Vagina (tissue), 2 donors: ENCODE data around the gene TJP1. TPM values are rescaled to one million over a fixed set of nuclear protein-coding genes. Genes with fewer than 3 reads are reported as not detected.
A peak's percentile ranks its signal among the peaks of the same experiment; 100 is the strongest.
"Not testable (repeated sequence)": the region's sequence is repeated elsewhere in the genome, so short reads cannot be mapped to it uniquely, and the experiment has no call there.

Source experiments
- DNase-seq, 2 donors: peaks; one replicate each; pipeline ENCODE4 v3.0.0-alpha.2; 2017; ENCODE audit errors: extremely low spot score in 2 of 2
- H3K27ac ChIP-seq: fragments of 200-600 bp; sonication (generic); one replicate; pipeline ENCODE4 v1.5.1; 2019
- H3K27me3 ChIP-seq: fragments of 200-600 bp; sonication (generic); one replicate; pipeline ENCODE4 v1.5.1; 2019
- H3K36me3 ChIP-seq, 2 donors: fragments of 200-600 bp; sonication (generic); one replicate each; pipeline ENCODE4 v1.5.1; 2017 to 2019
- H3K4me1 ChIP-seq: fragments of 200-600 bp; sonication (generic); one replicate; pipeline ENCODE4 v1.5.1; 2019
- H3K4me3 ChIP-seq, 2 donors: fragments of 200-600 bp; sonication (generic); 1 replicate in 1 of 2; 2 replicates in 1 of 2; pipeline ENCODE4 v1.5.1; 2016 to 2019
- H3K9me3 ChIP-seq: fragments of 200-600 bp; sonication (generic); one replicate; pipeline ENCODE4 v1.5.1; 2019
- CTCF ChIP-seq, 3 experiments: fragments of 450-650 bp in 2 of 3; fragments of 200-600 bp in 1 of 3; sonication (generic) in 1 of 3; IDR thresholded peaks; one replicate each; pipeline ENCODE4 v1.5.1; 2017 to 2019; ENCODE audit warnings: antibody characterized with exemption in 3 of 3, mild to moderate bottlenecking in 2 of 3, moderate library complexity in 2 of 3
- POLR2A ChIP-seq, 2 donors: fragments of 450-650 bp; IDR thresholded peaks; one replicate each; pipeline ENCODE4 v1.6.1; 2017; ENCODE audit warnings: antibody characterized with exemption in 2 of 2, mild to moderate bottlenecking in 2 of 2, moderate library complexity in 2 of 2
- POLR2AphosphoS5 ChIP-seq, 2 donors: sonication (generic); formaldehyde crosslinking; IDR thresholded peaks; one replicate each; pipeline ENCODE4 v1.9.0; 2017; ENCODE audit warnings: antibody characterized with exemption in 2 of 2, mild to moderate bottlenecking in 2 of 2, low read depth in 1 of 2; ENCODE audit not compliant: insufficient read depth in 1 of 2
- intact Hi-C: fragments of 100-400 bp; cut with DNase I; formaldehyde crosslinking; loops from one replicate; pipeline ENCODE4 v1.15.1; 2023
- small RNA-seq: library from RNA; depleted of rRNA; stranded (forward); fragments of <200 nt; gene quantifications from one replicate; pipeline ENCODE3, GENCODE V24; 2016
- total RNA-seq: library from RNA; depleted of rRNA; stranded (reverse); fragments of >200 nt; gene quantifications from one replicate; pipeline ENCODE4 v1.2.3, GENCODE V29; 2016

Gene TJP1
- total RNA-seq, 1 donor from 2014 or later: 110 TPM

DNA sequence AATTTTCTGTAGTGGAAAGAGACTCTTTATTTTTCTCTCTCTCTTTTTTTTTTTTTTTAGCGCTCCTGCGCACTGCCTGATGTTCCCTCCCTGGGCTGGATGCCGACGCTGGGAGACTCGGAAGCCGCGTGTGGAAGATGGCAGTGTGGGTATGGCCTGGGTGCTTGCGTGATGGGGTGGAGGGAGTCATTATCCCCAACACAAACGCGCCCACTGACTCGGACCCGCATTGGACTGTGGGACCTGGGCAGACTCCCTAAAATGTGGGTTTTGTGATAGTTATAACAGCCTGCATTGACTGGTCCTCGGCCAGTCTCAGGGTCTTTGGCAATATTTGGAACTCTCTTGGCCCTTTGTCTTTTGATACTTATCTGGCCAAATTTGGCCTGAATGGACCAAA, 157.9 kb downstream of the TJP1 start:
- Histone ChIP-seq H3K4me3 (no peak overlapping the region), H3K9me3 (no peaks in the 10 kb centered on the region), H3K27ac (no peak overlapping the region), H3K36me3 (no peaks in the 10 kb centered on the region), H3K4me1 (no peaks in the 10 kb centered on the region), H3K27me3 (no peaks in the 10 kb centered on the region)
- DNase-seq: no peak
- intact Hi-C loops: no loop called here
- TF ChIP-seq CTCF (IDR thresholded peaks at IDR 0.05) (no peak), POLR2AphosphoS5 (IDR thresholded peaks at IDR 0.05; ENCODE audit: insufficient read depth in 1 of 2, low read depth in 1 of 2) (no peak), POLR2A (IDR thresholded peaks at IDR 0.05) (no peak)

GRCh38 chr15:29657476-29657817, 164.8 kb downstream of the TJP1 start:
- H3K36me3 ChIP-seq, H3K27me3 ChIP-seq, H3K4me3 ChIP-seq, intact Hi-C loops, H3K4me1 ChIP-seq, H3K27ac ChIP-seq, DNase-seq, H3K9me3 ChIP-seq: not testable (repeated sequence)

GRCh38 chr15:29656636-29657475, 165.4 kb downstream of the TJP1 start:
- no peaks in the 10 kb centered on the region for H3K9me3 ChIP-seq
- no peaks in the 10 kb centered on the region for H3K27me3 ChIP-seq
- no peaks in the 10 kb centered on the region for H3K4me1 ChIP-seq
- H3K36me3 ChIP-seq: no peaks in the 10 kb centered on the region
- TF ChIP-seq POLR2A (IDR thresholded peaks at IDR 0.05) (no peak), CTCF (IDR thresholded peaks at IDR 0.05) (no peak), POLR2AphosphoS5 (IDR thresholded peaks at IDR 0.05; ENCODE audit: insufficient read depth in 1 of 2, low read depth in 1 of 2) (no peak)
- H3K27ac ChIP-seq: no peak overlapping the region
- DNase-seq: no peak
- H3K4me3 ChIP-seq: no peak overlapping the region
- intact Hi-C loops: no loop called here

DNA sequence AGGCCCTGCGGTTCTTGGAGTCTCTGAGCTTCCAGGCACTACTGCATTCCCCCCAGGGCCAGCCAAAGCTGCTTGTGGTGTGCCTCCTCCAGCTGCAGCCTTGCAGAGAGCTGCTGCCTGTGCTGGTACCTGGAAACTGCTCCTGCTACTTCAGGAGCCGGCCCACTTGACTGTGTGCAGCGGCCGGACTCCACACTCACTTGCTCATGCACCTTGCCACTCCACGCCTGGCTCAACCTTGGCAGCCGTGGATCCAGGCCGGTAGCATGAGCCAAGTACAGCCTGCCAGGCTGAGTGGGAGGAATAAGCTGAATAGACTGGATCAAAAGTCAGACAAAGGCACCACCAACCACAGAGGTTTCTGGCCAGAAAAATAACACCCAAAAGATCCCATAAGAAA, 169.7 kb downstream of the TJP1 start:
- TF ChIP-seq CTCF (IDR thresholded peaks at IDR 0.05) (no peak), POLR2AphosphoS5 (IDR thresholded peaks at IDR 0.05; ENCODE audit: insufficient read depth in 1 of 2, low read depth in 1 of 2) (no peak), POLR2A (IDR thresholded peaks at IDR 0.05) (no peak)
- no peak overlapping the region for H3K27ac ChIP-seq
- no peak overlapping the region for H3K4me3 ChIP-seq
- H3K36me3 ChIP-seq: no peaks in the 10 kb centered on the region
- intact Hi-C loops: no loop called here
- H3K4me1 ChIP-seq: no peaks in the 10 kb centered on the region
- H3K9me3 ChIP-seq: no peaks in the 10 kb centered on the region
- no peaks in the 10 kb centered on the region for H3K27me3 ChIP-seq
- no peak for DNase-seq

DNA sequence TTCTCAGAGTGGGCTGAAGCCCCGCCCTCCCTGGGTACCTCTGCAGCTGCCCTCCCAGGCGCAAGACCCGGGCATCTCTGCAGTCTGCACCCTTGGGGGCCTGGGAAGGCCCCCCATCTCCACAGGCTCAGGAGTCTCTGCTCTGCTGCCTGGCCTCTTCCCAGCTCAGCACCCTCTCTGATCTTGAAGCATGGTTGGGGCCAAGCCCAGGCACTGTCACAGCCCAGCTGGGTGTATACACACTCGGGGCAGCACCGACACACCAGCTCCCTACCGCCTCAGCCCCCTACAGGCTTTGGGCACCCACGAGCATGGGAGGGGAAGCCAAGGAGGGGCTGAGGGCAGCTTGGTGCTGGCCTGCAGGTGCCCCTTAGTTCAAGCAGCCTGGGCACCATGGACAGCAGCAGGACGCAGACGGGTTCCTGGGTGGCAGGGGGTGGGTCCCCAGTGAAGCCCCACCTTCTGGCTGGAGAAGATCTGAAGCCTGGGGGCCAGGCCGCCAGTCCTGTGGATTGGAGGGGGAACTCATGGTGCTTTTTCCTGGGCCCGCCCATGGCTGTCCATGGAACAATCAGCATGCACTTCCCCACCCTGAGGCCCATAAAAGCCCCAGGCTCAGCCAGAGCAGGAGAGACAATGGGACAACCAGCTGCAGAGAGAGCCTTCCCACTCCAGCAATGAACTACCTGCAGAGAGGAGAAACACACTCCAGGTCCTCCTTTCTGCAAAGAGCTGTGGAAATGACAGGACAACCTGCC, 170.6 kb downstream of the TJP1 start:
- Histone ChIP-seq H3K4me3 (no peak overlapping the region), H3K9me3 (no peaks in the 10 kb centered on the region), H3K27ac (no peak overlapping the region), H3K27me3 (no peaks in the 10 kb centered on the region), H3K36me3 (no peaks in the 10 kb centered on the region), H3K4me1 (no peaks in the 10 kb centered on the region)
- intact Hi-C loops: no loop called here
- no peak for TF ChIP-seq POLR2A (IDR thresholded peaks at IDR 0.05)
- TF ChIP-seq POLR2AphosphoS5 (IDR thresholded peaks at IDR 0.05; ENCODE audit: insufficient read depth in 1 of 2, low read depth in 1 of 2): no peak
- no peak for TF ChIP-seq CTCF (IDR thresholded peaks at IDR 0.05)
- peak in 1 of 2 donors; percentile 70 for DNase-seq

Small RNA genes lying within 50 kb of the gene (small RNA-seq; reads per million reads assigned to genes)
- gene HMGN2P5: not detected
